Cardiac muscle cell (in vitro differentiated cells and primary cell): Measurements from ENCODE around the gene GRM1. TPM values are rescaled to one million over a fixed set of nuclear protein-coding genes. Genes with fewer than 3 reads are reported as not detected.

Source experiments
- DNase-seq, 2 donors: peaks; one replicate each; pipeline versions ENCODE4 v3.0.0 to v3.0.0-alpha.2; 2010 to 2017; ENCODE audit warnings: low read depth in 1 of 2, low spot score in 1 of 2
- H3K27ac ChIP-seq: fragments of 200-600 bp; sonication (generic); 2 replicates; pipeline ENCODE4 v1.5.1; 2016
- H3K27me3 ChIP-seq: fragments of 200-600 bp; sonication (generic); 2 replicates; pipeline ENCODE4 v1.6.0; 2016; ENCODE audit warnings: control low read depth
- H3K36me3 ChIP-seq: fragments of 200-600 bp; sonication (generic); 2 replicates; pipeline ENCODE4 v1.5.1; 2016; ENCODE audit warnings: control low read depth
- H3K4me1 ChIP-seq: fragments of 200-600 bp; sonication (generic); 2 replicates; pipeline ENCODE4 v1.8.1; 2017; ENCODE audit warnings: low read depth, mild to moderate bottlenecking, mixed run types
- H3K4me3 ChIP-seq: fragments of 200-600 bp; sonication (generic); 2 replicates; pipeline ENCODE4 v1.5.1; 2016; ENCODE audit warnings: mild to moderate bottlenecking
- H3K9me3 ChIP-seq: fragments of 200-600 bp; sonication (generic); 2 replicates; pipeline ENCODE4 v1.5.1; 2017; ENCODE audit warnings: low read depth, mild to moderate bottlenecking, control low read depth
- CTCF ChIP-seq: IDR thresholded peaks from 2 replicates; pipeline ENCODE4 v1.5.1; 2012; ENCODE audit warnings: low read depth, mild to moderate bottlenecking, low read length
- polyA plus RNA-seq: library from polyadenylated mRNA; unstranded; fragments of >200 nt; fragmentation: Nextera tagmentation; extraction: Ambion mirVana; gene quantifications from 2 replicates; pipeline ENCODE4 v1.2.1, GENCODE V29; 2016
- total RNA-seq: library from RNA; depleted of rRNA; stranded (reverse); fragments of >200 nt; gene quantifications from 2 replicates; pipeline ENCODE4 v1.2.3, GENCODE V29; 2016

The GRM1 gene
- total and polyA plus RNA-seq, 2 experiments from 2014 or later: 0.54 TPM; not detected in 1

DNA sequence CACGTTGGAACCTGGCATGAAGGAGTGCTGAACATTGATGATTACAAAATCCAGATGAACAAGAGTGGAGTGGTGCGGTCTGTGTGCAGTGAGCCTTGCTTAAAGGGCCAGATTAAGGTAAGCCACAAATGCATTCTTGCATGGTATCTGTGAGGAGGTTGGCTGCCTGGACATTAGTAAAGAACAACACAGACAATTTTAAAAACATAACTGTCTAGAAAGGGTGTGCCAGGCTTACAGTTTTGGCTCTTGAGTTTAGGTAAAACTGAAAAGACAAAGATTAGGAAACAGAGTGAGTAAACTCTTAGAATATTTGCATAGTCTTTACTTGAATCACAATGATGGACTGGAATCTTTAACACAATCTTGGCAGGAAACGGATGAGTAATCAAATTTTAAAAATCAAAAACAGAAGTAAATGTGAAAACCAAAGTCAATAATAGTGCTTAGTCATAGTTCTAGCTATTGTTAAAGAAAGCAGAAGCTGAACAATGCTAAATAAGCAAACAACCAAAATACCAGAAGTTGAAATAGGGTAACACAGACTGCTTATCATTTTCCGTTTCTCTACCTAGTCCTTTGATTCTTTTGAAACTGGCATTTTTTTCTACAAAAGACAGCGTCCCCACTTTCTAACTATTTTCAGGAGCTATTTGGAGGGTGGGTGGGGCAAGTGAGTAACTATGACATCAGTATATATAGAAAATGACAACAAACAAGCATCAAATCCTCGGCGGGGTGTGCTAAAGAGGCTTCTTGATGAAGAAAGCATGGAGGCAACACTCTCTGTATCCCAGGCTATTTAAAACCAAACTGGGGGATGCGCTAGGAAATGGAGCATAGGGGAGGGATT lies 328.9 kb downstream of the GRM1 start:
- H3K27me3 ChIP-seq: no peaks in the 10 kb centered on the region
- TF ChIP-seq CTCF: no peak
- H3K4me1 ChIP-seq: peaks cover 4% of the 10 kb centered on the region
- DNase-seq: peak in 1 of 2 donors; percentile 66
- H3K27ac ChIP-seq: no peak overlapping the region
- H3K9me3 ChIP-seq: no peaks in the 10 kb centered on the region
- H3K4me3 ChIP-seq: no peak overlapping the region
- H3K36me3 ChIP-seq: no peaks in the 10 kb centered on the region

DNA sequence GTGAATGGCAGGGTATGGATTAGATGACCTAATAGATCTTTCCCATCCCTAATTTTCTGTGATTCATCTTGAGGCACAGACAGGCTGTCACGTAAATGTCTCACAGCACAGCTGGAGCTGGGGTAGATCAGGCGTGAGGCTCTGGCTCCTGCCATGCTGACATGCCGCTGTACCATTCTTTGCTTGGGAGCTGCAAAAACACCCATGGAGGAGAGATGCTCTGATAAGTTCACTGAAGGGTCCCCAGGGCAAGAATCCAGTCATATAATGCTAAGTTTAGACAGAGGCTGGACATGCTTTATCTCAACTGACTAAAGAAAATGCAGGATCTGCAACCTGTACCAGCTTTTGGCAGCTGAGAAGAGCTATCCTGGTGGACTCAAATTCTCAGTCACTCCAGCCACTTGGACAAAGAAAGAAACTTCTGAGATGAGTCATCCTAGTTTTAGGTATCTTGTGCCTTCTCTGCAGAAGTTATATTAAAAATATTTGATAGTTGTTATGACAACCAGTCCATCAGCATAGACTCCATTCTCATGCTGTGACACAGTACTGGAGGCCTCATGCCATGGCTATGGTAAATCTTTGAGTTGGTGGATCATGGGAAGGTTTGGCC lies 329.7 kb downstream of the GRM1 start:
- H3K27me3 ChIP-seq: no peaks in the 10 kb centered on the region
- peaks cover 4% of the 10 kb centered on the region for H3K4me1 ChIP-seq
- no peak for TF ChIP-seq CTCF
- no peaks in the 10 kb centered on the region for H3K36me3 ChIP-seq
- no peaks in the 10 kb centered on the region for H3K9me3 ChIP-seq
- peak; percentile 8 to 50 for DNase-seq
- H3K4me3 ChIP-seq: no peak overlapping the region
- H3K27ac ChIP-seq: no peak overlapping the region

DNA sequence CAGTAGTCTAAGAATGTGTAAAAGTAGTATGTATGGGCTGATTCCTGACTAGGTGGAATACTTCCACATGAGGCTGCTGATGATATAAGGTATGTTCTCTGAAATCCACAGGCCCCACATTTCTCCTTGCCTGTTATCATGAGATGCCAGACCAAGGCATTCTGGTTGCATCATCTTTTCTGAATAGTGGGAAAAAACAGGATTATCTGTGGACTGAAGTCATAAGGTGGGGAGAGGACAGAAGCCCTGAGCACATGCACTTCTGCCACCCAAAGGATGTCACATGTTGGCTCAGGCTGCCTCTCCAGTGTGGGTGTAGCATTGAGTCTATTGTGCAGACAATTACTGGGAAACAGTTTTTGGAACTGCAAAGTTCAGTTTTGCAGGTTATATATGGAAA lies 330.3 kb downstream of the GRM1 start:
- peaks cover 4% of the 10 kb centered on the region for H3K4me1 ChIP-seq
- no peak overlapping the region for H3K27ac ChIP-seq

DNA sequence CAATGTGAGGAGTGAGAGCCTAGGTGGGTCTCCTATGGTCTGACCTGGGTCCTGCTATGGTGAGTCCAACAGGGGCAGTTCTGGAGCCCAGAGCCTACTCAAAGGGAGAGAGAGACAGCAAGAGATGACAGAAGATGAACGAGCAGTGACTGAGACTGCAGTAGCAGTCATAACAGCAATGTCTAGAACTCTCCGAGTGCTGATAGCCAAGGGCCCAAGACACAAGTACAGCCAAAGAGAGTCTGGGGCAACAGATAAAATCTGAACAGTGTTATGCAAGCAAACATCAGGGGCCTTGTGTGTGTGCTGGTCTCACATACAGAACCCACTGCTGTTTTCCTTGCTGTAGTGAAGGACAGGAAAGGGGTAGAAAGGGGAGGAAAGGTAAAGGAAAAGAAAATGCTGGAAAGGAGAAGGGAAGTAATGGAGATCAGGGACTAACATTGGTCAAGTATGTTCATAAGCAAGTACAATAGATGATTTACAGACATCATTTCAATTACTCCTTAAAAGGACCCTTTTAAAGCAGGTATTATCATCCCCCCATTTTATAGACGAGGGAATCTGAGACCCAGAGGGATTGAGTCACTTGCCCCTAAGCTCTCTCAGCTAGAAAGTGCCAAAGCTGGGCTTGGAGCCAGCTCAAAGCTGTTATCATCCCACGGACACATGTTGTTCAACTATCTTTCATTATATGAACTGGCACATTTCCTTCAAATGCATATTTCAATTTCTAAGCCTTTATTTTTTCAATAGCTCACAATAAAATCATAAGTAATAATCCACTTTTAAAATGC lies 332.5 kb downstream of the GRM1 start:
- H3K4me3 ChIP-seq: no peak overlapping the region
- H3K9me3 ChIP-seq: no peaks in the 10 kb centered on the region
- DNase-seq: peak in 1 of 2 donors; percentile 63
- H3K27ac ChIP-seq: no peak overlapping the region
- TF ChIP-seq CTCF: no peak
- H3K36me3 ChIP-seq: no peaks in the 10 kb centered on the region
- H3K27me3 ChIP-seq: no peaks in the 10 kb centered on the region
- H3K4me1 ChIP-seq: peaks cover 4% of the 10 kb centered on the region

More for the DNA sequence above, 330.3 kb downstream of the GRM1 start:
- Histone ChIP-seq H3K4me3 (no peak overlapping the region), H3K27me3 (no peaks in the 10 kb centered on the region), H3K36me3 (no peaks in the 10 kb centered on the region), H3K9me3 (no peaks in the 10 kb centered on the region)
- no peak for TF ChIP-seq CTCF
- DNase-seq: peak in 1 of 2 donors; percentile 11

- Histone ChIP-seq H3K4me3 (no peak overlapping the region), H3K27me3 (no peaks in the 10 kb centered on the region), H3K9me3 (no peaks in the 10 kb centered on the region), H3K36me3 (no peaks in the 10 kb centered on the region), H3K4me1 (no peaks in the 10 kb centered on the region), H3K27ac (no peak overlapping the region)
- no peak for TF ChIP-seq CTCF
- no peak for DNase-seq
Measured at GRCh38 chr6:146363838-146364607, 335.2 kb downstream of the GRM1 start.
